ENCODE data around the gene FAM185A.
"Not testable (repeated sequence)": the region's sequence is repeated elsewhere in the genome, so short reads cannot be mapped to it uniquely, and the experiment has no call there.

Gene FAM185A

GRCh38 chr7:102836977-102837376 lies 88.2 kb downstream of the FAM185A start:
- no peak for DNase-seq
- Histone ChIP-seq H3K9me3 (ENCODE audit: insufficient read depth, low read depth, low read length) (no peaks in the 10 kb centered on the region), H3K9ac (ENCODE audit: low read length) (no peak overlapping the region), H3K4me2 (ENCODE audit: low read length) (no peak overlapping the region), H3K14ac (ENCODE audit: low read length) (no peak overlapping the region), H2BK120ac (ENCODE audit: insufficient read depth, low read length, poor library complexity) (no peak overlapping the region), H3K4ac (ENCODE audit: low read depth, low read length) (no peak overlapping the region), H3K4me3 (ENCODE audit: low read depth, low read length) (peak overlapping the region; percentile 23), H3K36me3 (ENCODE audit: control insufficient read depth in 1 of 2, insufficient read depth in 2 of 2, low read length in 2 of 2) (no peaks in the 10 kb centered on the region), H3K23ac (ENCODE audit: low read length) (no peak overlapping the region), H3K18ac (ENCODE audit: low read length) (no peak overlapping the region), H2BK5ac (ENCODE audit: low read depth, low read length, poor library complexity) (no peak overlapping the region), H2AK5ac (ENCODE audit: low read length) (no peak overlapping the region), H3K79me1 (ENCODE audit: low read length) (no peaks in the 10 kb centered on the region), H4K91ac (ENCODE audit: low read depth, low read length) (peak overlapping the region; percentile 63), H3K27ac (ENCODE audit: low read depth, low read length) (no peak overlapping the region), H3K4me1 (ENCODE audit: control insufficient read depth in 1 of 2, insufficient read depth in 2 of 2, low read length in 2 of 2) (peaks cover 2 to 5% of the 10 kb centered on the region in 2 experiments), H2BK12ac (ENCODE audit: low read length) (peak overlapping the region; percentile 12), H4K12ac (ENCODE audit: low read depth, low read length) (no peak overlapping the region), H3K79me2 (ENCODE audit: control insufficient read depth, insufficient read depth, low read length, poor library complexity) (no peaks in the 10 kb centered on the region), H2AFZ (ENCODE audit: insufficient read depth, low read length, poor library complexity) (no peak overlapping the region), H3K27me3 (ENCODE audit: insufficient read depth, low read length) (no peaks in the 10 kb centered on the region), H4K8ac (ENCODE audit: low read depth, low read length) (no peak overlapping the region)
- WGBS (ENCODE audit: extremely low coverage, insufficient coverage, insufficient read length) = no CpG with 5 or more reads among the region's 1 CpG

- peaks cover 2 to 5% of the 10 kb centered on the region in 2 experiments for H3K4me1 ChIP-seq (ENCODE audit: control insufficient read depth in 1 of 2, insufficient read depth in 2 of 2, low read length in 2 of 2)
- no peak overlapping the region for H3K27ac ChIP-seq (ENCODE audit: low read depth, low read length)
- H4K91ac ChIP-seq (ENCODE audit: low read depth, low read length) = no peak overlapping the region
- no peak overlapping the region for H3K9ac ChIP-seq (ENCODE audit: low read length)
- no peak overlapping the region for H3K4me2 ChIP-seq (ENCODE audit: low read length)
- no peaks in the 10 kb centered on the region for H3K9me3 ChIP-seq (ENCODE audit: insufficient read depth, low read depth, low read length)
- WGBS (ENCODE audit: extremely low coverage, insufficient coverage, insufficient read length) = no CpG with 5 or more reads among the region's 3 CpGs
- no peak overlapping the region for H3K23ac ChIP-seq (ENCODE audit: low read length)
- no peak overlapping the region for H3K18ac ChIP-seq (ENCODE audit: low read length)
- no peak overlapping the region for H2AK5ac ChIP-seq (ENCODE audit: low read length)
- no peak overlapping the region for H2AFZ ChIP-seq (ENCODE audit: insufficient read depth, low read length, poor library complexity)
- no peak overlapping the region for H2BK5ac ChIP-seq (ENCODE audit: low read depth, low read length, poor library complexity)
- no peak overlapping the region for H2BK120ac ChIP-seq (ENCODE audit: insufficient read depth, low read length, poor library complexity)
- DNase-seq = no peak
- H3K36me3 ChIP-seq (ENCODE audit: control insufficient read depth in 1 of 2, insufficient read depth in 2 of 2, low read length in 2 of 2) = no peaks in the 10 kb centered on the region
- H4K12ac ChIP-seq (ENCODE audit: low read depth, low read length) = no peak overlapping the region
- no peak overlapping the region for H2BK12ac ChIP-seq (ENCODE audit: low read length)
- no peaks in the 10 kb centered on the region for H3K79me2 ChIP-seq (ENCODE audit: control insufficient read depth, insufficient read depth, low read length, poor library complexity)
- H3K79me1 ChIP-seq (ENCODE audit: low read length) = no peaks in the 10 kb centered on the region
- no peak overlapping the region for H4K8ac ChIP-seq (ENCODE audit: low read depth, low read length)
- no peaks in the 10 kb centered on the region for H3K27me3 ChIP-seq (ENCODE audit: insufficient read depth, low read length)
- H3K4me3 ChIP-seq (ENCODE audit: low read depth, low read length) = no peak overlapping the region
- no peak overlapping the region for H3K14ac ChIP-seq (ENCODE audit: low read length)
- no peak overlapping the region for H3K4ac ChIP-seq (ENCODE audit: low read depth, low read length)
These were observed 89.0 kb downstream of the FAM185A start for GRCh38 chr7:102837802-102838201.

GRCh38 chr7:102838572-102839101 lies 89.8 kb downstream of the FAM185A start:
- H3K79me1 ChIP-seq (ENCODE audit: low read length); H4K91ac ChIP-seq (ENCODE audit: low read depth, low read length); H3K79me2 ChIP-seq (ENCODE audit: control insufficient read depth, insufficient read depth, low read length, poor library complexity); H3K27me3 ChIP-seq (ENCODE audit: insufficient read depth, low read length); H2BK120ac ChIP-seq (ENCODE audit: insufficient read depth, low read length, poor library complexity); H3K9ac ChIP-seq (ENCODE audit: low read length); H2BK5ac ChIP-seq (ENCODE audit: low read depth, low read length, poor library complexity); H2AFZ ChIP-seq (ENCODE audit: insufficient read depth, low read length, poor library complexity); H3K18ac ChIP-seq (ENCODE audit: low read length); H3K4me2 ChIP-seq (ENCODE audit: low read length); H3K36me3 ChIP-seq (ENCODE audit: control insufficient read depth in 1 of 2, insufficient read depth in 2 of 2, low read length in 2 of 2); H3K23ac ChIP-seq (ENCODE audit: low read length); H3K27ac ChIP-seq (ENCODE audit: low read depth, low read length); H2BK12ac ChIP-seq (ENCODE audit: low read length); H3K4me3 ChIP-seq (ENCODE audit: low read depth, low read length); H2AK5ac ChIP-seq (ENCODE audit: low read length); H3K14ac ChIP-seq (ENCODE audit: low read length); H3K4me1 ChIP-seq (ENCODE audit: control insufficient read depth in 1 of 2, insufficient read depth in 2 of 2, low read length in 2 of 2); H4K8ac ChIP-seq (ENCODE audit: low read depth, low read length); H4K12ac ChIP-seq (ENCODE audit: low read depth, low read length); DNase-seq; H3K4ac ChIP-seq (ENCODE audit: low read depth, low read length); H3K9me3 ChIP-seq (ENCODE audit: insufficient read depth, low read depth, low read length): not testable (repeated sequence)
- WGBS (ENCODE audit: extremely low coverage, insufficient coverage, insufficient read length) = no CpG with 5 or more reads among the region's 10 CpGs

GRCh38 chr7:102840404-102840803 lies 91.6 kb downstream of the FAM185A start:
- Histone ChIP-seq H2AFZ (ENCODE audit: insufficient read depth, low read length, poor library complexity) (no peak overlapping the region), H3K4me3 (ENCODE audit: low read depth, low read length) (no peak overlapping the region), H3K27ac (ENCODE audit: low read depth, low read length) (no peak overlapping the region), H2BK120ac (ENCODE audit: insufficient read depth, low read length, poor library complexity) (no peak overlapping the region), H2BK5ac (ENCODE audit: low read depth, low read length, poor library complexity) (no peak overlapping the region), H4K91ac (ENCODE audit: low read depth, low read length) (no peak overlapping the region), H3K14ac (ENCODE audit: low read length) (no peak overlapping the region), H3K4me2 (ENCODE audit: low read length) (no peak overlapping the region), H3K36me3 (ENCODE audit: control insufficient read depth in 1 of 2, insufficient read depth in 2 of 2, low read length in 2 of 2) (no peaks in the 10 kb centered on the region), H3K9ac (ENCODE audit: low read length) (no peak overlapping the region), H3K18ac (ENCODE audit: low read length) (no peak overlapping the region), H2AK5ac (ENCODE audit: low read length) (no peak overlapping the region), H3K79me1 (ENCODE audit: low read length) (no peaks in the 10 kb centered on the region), H2BK12ac (ENCODE audit: low read length) (no peak overlapping the region), H4K8ac (ENCODE audit: low read depth, low read length) (no peak overlapping the region), H3K27me3 (ENCODE audit: insufficient read depth, low read length) (no peaks in the 10 kb centered on the region), H4K12ac (ENCODE audit: low read depth, low read length) (no peak overlapping the region), H3K9me3 (ENCODE audit: insufficient read depth, low read depth, low read length) (no peaks in the 10 kb centered on the region), H3K23ac (ENCODE audit: low read length) (no peak overlapping the region), H3K4me1 (ENCODE audit: control insufficient read depth in 1 of 2, insufficient read depth in 2 of 2, low read length in 2 of 2) (peaks cover 2% of the 10 kb centered on the region in 2 experiments), H3K4ac (ENCODE audit: low read depth, low read length) (no peak overlapping the region), H3K79me2 (ENCODE audit: control insufficient read depth, insufficient read depth, low read length, poor library complexity) (no peaks in the 10 kb centered on the region)
- no peak for DNase-seq
- no CpG with 5 or more reads among the region's 3 CpGs for WGBS (ENCODE audit: extremely low coverage, insufficient coverage, insufficient read length)

Measured in trophoblast cell (in vitro differentiated cells and primary cell).